Stimulated activated CD4-positive, alpha-beta T cell treated with anti-CD3 and anti-CD28 coated beads, Interleukin-1b, Interleukin-23, amount 100 ng/mL, for 48 hours (primary cell): ENCODE data around the gene ART5.
A peak's percentile ranks its signal among the peaks of the same experiment; 100 is the strongest.
"Not testable (repeated sequence)": the region's sequence is repeated elsewhere in the genome, so short reads cannot be mapped to it uniquely, and the experiment has no call there.

ENCODE experiments used
- DNase-seq: peaks from one replicate; pipeline ENCODE4 v3.0.0-alpha.2; 2020

ART5 gene

DNA sequence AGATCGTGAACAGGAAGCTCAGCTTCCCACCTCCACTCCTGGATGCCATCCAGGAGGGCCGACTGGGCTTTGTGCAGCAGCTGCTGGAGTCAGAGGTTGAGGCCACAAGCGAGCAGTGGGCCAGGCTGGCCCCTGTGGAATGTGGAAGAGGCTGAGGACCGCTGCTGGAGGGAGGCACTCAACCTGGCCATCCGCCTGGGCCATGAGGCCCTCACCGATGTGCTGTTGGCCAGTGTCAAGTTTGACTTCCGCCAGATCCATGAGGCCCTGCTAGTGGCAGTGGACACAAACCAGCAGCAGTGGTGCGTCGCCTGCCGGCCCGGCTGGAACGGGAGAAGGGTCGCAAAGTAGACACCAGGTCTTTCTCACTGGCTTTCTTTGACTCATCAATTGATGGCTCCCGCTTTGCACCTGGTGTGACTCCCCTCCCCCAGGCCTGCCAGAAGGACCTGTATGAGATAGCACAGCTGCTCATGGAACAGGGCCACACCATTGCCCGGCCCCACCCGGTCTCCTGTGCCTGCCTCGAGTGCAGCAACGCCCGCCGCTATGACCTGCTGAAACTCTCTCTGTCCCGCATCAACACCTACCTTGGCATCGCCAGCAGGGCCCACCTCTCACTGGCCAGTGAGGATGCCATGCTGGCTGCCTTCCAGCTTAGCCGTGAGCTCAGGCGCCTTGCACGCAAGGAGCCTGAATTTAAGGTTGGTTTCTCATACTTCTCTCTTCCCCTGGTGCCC is 24.9 kb downstream of the ART5 start:
- no peak for DNase-seq

DNA sequence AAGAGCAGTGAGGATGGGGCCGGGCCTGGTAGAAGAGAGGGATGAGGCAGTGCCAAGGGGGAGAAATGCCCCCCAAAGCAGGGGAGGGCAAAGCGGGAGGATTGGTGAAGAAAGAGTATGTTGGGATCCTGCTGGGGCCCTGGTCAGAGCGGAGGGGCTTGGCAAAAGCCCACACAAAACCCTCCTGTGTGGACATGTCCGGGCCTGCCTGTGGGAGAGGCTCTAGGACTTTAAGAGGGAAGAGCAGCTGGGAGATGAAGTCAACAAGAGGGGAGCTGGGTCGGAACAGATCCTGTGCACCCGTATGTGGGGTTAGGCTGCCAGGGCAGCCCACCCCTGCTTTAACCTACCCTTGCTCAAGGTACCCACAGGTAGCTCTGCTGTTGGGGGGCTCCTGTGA is 25.8 kb downstream of the ART5 start:
- no peak for DNase-seq

DNA sequence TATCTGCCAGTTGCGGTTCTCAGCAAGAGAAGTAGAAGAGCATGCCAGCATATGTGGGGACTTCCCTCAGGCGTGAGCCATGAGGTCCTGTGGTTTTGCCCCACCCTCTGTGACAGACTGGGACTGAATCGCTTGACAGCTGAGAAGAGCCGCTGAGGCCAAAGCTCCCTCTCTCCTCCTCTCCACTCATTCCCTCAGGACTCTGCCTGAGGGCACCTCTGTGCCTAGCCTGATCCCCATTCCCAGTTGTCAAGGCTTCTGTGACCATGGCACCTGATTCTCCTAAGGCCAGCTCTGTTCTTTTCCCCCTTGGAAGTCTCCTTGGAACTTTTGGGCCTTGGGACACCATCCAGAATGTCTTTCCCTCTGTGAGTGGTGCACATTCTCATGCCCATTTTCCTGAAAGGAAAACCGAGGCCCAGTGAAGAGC is 27.0 kb downstream of the ART5 start:
- DNase-seq: peak; percentile 67

DNA sequence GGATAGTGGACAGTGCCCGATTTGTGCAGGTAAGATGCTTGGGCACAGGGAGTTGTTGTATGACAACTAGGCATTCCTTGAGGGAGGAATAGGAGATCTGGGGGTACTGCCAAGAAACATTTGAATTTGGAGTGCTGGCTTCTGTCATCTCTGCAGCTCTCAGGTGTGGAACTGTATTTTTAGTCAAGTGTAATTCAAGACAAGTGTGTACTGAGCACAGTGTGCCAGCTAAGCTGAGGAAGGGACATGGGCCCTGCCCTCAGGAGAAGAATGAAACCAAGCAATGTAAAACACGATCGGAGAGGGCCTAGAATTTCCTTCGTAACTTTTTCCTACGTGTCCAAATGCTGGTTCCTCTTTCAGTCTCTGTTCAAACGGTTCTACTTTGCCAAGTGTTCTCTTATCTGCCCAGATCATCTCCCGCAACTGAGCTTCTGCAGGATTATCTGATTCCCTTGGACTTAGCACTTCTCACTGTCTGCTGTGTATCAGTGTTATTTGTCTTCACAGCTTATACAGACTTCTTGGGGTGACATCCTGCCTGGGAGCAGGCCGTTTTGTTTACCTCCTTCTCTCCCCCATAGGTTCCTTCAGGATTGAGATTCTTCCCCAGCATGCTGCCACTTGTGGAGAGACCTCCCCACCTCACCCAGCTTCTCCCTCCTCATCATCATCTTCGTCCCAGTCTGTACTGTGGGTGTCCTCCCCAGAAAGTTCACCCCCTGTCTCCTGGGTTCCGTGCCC is 27.6 kb downstream of the ART5 start:
- no peak for DNase-seq

DNA sequence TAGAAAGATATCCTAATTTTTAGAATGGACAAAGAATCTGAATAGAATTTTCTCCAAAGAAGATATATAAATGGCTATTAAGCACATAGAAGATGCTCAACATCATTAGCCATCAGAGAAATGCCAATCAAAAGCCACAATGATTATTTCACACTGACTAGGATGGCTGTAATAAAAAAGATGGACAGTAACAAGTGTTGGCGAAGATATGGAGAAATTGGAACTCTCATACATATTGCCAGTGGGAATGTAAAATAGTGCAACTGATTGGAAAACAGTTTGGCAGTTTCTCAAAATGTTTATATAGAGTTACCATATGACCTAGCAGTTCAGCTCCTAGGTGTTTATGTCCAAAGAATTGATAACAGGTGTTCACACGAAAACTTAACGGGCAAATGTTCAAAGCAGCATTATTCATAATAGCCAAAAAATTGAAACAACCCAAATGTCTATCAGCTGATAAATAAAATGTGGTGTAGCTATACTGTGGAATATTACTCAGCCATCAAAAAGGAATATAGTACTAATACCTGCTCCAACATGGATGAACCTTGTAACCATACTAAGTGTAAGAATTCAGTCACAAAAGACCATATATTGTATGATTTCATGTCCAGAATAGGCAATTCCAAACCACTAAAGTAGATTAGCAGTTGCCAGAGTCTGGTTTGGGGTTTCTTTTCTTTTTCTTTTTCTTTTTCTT is 29.7 kb downstream of the ART5 start:
- DNase-seq: no peak

DNA sequence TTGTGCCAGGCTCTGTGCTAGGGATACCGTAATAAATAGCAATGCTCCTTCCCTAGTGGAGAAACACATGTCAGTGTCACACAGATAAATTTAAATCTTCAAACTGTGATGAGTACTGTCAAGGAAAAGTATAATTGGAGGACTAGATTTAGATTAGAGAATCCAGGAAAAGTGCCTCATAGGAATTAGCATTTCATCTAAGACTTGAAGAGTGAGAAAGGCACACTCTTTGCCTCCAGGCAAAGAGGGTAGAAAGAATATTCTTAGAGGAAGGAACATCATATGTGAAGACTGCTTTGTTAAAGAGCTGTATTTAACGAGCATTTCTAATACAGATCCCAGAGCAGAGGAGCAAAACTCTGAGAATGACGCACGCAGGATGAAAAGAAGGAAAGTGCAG is 30.9 kb downstream of the ART5 start:
- DNase-seq: no peak

DNA sequence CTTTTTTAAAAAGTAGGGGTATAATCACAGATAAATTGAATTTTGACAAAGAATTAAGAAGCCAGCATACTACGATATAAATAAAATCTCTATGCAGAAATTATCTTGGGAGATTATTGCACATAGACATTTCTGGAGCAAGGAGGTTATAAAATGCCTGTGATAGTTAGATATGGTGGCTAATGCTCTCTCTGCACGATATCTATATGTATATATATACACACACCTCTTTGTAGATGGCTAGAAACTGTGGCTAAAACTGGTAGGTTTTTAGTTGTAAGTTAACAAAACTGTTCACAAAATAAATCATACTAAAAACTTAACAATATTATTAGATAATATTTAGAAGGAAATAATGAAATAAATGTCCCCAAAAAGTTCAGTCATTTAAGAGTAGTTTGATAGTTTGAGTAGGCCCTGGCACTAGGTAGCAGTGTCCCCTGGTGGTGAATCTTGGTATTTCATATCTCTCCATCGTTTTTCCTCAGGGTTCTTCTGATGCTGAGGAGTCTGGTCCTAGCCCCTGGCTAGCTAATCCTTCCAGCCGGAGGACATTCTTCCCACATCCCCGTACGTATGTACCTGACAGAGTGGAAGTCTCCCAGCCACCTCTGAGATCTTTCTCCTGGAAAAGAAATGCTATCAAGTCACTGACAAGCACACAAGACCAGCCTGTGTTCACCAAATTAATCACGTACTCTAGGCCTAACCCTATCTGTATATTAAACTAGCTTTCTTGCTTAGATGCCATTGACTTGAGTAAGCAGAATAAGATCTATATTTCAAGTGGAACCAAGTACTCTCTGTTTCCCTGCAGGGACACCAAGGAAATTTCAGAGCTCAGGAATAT is 32.2 kb downstream of the ART5 start:
- no peak for DNase-seq

DNA sequence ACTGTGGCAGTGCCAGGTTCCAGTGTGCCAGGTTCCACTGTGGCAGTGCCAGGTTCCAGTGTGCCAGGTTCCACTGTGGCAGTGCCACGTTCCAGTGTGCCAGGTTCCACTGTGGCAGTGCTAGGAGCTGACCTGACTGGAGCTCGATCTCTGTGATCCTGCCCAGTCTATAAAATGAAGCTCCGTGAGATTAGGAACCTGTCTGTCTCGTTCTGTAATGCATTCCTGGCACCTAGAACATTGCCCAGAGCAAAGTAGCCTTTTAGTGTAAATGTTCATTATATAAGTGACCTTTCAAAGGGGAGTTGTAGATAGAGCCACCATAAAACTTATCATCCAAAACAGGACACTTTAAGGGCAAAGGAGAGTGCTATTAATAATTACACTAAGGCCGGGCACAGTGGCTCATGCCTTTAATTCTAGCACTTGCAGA is 36.0 kb downstream of the ART5 start:
- DNase-seq: no peak

DNA sequence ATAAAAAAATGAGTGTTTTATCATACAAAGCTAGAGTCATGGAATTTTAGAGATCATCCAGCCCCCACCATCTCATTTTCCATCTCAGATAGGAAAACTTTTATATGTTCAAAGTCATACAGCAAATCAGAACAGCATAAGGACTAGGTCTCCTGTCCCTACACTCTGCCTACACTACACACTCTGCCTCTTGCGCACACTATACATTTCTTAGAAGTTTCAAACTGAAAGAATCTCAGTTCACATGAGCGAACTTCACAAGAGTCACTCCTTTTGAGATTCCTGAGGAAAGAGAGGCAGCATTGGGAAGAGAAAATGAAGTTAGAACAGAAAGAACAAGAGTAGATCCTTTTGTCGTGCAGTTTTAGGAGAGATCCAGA is 36.5 kb downstream of the ART5 start:
- DNase-seq: no peak

DNA sequence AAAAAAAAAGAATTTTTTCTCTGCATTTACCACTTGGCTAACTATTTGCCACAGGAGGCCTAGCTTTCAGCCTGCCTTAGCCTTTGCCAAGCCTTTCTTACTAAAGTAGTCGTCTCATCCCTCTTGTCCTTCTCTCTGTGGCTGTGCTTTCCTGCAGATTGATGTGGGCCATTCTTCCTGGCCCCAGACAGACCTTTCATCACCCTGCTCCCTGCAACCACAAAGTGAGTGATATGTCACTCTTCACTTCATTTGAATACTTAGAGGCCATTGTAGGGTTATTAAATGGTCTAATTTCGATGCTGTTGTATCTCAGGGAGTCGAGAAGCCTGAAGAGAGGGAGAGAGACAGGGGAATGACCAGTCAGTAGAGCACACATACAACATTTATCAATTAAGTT is 37.6 kb downstream of the ART5 start:
- no peak for DNase-seq

DNA sequence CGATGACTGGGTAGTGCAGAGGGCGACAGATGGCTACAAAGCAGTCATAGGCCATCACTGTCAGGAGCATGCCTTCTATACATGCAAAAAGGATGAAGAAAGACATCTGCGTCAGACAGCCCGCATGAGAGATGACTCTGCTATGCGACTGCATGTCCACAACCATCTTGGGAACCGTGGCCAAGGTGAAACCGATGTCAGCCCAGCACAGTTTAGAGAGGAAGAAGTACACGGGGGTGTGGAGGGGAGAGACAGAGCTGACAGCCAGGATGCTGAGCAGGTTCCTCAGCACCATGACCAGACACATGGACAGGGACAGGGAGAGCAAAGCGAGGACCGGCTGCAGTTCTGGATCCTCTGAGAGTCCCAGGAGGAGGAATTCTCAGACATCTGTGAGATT is 41.6 kb downstream of the ART5 start:
- DNase-seq: not testable (repeated sequence)

DNA sequence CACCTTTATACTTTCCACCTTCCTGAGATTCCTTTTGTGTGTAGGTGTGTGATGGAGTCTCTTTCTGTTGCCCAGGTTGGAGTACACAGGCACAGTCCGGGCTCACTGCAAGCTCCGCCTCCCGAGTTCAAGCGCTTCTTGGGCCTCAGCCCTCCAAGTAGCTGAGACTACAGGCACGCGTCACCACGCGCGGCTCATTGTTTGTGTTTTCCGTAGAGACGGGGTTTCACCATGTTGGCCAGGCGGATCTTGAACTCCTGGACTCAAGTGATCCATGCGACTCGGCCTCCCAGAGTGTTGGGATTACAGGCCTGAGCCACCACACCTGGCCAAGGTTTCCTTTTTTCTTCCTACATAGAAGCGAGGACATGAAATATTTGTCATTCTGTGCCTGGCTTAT is 44.0 kb downstream of the ART5 start:
- not testable (repeated sequence) for DNase-seq

DNA sequence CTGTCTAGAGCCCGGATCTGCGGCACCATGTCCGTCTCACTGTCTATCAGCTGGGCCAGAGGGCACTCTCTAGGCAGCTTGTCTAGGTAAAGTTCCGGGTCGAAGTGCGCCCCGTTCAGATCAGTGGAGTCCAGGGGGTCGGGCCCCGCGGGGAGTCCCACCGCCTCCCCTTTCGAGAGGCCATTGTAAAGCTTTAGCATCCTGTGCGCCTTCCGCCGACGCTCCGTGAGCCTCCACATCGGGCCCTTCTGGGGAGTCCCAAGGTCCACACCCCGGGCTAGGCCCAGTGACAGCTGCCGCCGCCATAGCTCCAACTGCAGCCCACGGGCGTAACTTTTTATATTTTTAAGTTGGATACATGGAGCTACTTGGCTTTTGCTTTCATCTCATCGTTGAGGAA is 50.5 kb downstream of the ART5 start:
- not testable (repeated sequence) for DNase-seq

DNA sequence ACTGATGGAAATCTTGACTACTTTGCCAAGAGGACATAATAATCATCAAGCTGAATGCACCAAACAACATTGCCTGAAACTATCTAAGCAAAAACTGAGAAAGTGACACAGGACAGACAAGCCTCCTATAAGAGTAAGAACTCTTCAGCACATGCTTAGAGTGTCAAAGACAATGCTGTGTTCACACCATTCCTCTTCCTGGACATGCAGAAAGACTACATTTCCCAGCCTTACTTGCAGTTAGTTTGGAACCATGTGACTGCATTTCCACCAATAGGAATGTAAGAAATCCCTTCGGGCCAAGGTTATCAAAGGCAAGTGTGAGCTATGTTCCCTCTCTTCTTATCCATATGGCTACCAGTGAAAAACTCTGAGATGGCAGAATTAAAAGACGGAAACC is 51.6 kb downstream of the ART5 start:
- not testable (repeated sequence) for DNase-seq

DNA sequence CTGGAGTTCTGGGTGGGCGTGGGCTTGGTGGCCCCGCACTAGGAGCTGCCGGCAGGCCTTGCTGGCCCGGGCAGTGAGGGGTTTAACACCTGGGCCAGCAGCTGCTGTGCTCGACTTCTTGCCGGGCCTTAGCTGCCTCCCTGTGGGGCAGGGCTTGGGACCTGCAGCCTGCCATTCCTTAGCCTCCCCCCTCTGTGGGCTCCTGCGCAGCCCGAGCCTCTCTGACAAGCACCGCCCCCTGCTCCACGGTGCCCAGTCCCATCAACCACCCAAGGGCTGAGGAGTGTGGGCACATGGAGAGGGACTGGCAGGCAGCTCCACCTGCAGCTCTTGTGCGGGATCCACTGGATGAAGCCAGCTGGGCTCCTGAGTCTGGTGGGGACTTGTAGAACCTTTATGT is 53.0 kb downstream of the ART5 start:
- DNase-seq: not testable (repeated sequence)
